GM12801 (cell line): ENCODE results near the gene FLOT1.

Experiments
- TF ChIP-seq, protein P1 (sequence below): IDR thresholded peaks from one replicate; pipeline ENCODE4 v1.5.1; 2011; ENCODE audit warnings: control low read depth; ENCODE audit not compliant: insufficient read length; ENCODE audit errors: extremely low read depth

Gene FLOT1

DNA sequence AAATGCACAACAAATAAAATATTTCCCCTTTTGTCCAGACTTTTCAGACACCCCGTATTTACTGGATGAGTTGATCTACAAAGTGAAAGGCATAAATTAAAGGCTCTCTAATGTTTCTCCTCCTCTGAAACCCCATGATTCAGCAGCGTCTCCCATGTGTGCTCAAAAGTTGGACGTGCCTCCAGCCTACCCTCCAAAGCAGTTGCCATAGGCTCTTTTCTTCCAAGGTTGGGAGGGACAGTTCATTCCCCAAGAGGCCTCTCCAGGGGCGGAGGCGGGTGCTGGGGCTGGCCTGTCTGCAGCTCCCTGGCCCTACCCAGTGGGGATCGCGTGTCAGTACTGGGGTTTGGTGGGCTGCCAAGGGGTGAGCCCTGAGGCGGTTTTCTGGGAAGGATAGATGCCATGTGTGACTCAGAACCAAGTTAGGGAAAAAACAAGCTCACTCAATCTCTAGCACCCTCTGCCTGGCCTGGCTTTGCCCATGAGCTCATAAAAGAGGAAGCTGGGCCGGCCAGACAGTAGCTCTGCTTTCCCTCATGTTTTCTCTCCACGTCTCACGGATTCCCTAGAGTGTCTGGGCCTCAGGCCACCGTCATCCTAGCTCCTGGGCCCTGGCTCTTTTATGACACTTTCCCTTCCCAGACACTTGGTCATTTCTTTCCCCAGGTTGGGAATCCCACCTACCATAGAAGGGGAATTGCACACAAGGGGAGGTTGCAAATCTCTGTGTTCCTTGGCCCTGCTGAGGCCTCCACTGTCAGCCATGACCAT is 9.9 kb upstream of the FLOT1 start:
- TF ChIP-seq, protein P1, sequence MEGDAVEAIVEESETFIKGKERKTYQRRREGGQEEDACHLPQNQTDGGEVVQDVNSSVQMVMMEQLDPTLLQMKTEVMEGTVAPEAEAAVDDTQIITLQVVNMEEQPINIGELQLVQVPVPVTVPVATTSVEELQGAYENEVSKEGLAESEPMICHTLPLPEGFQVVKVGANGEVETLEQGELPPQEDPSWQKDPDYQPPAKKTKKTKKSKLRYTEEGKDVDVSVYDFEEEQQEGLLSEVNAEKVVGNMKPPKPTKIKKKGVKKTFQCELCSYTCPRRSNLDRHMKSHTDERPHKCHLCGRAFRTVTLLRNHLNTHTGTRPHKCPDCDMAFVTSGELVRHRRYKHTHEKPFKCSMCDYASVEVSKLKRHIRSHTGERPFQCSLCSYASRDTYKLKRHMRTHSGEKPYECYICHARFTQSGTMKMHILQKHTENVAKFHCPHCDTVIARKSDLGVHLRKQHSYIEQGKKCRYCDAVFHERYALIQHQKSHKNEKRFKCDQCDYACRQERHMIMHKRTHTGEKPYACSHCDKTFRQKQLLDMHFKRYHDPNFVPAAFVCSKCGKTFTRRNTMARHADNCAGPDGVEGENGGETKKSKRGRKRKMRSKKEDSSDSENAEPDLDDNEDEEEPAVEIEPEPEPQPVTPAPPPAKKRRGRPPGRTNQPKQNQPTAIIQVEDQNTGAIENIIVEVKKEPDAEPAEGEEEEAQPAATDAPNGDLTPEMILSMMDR = no peak

DNA sequence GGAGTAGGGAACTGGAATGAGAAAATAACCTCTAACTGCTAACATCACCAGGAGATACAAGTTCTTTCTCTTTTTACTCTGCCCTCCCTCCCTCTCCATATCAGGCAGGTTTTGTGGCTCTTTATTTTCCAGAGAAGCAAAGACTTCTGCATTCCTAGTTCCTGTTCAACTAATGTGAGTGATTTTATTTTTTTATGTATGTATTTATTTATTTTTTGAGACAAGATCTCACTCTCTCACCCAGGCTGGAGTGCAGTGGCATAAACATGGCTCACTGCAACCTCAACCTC is 7.8 kb upstream of the FLOT1 start:
- TF ChIP-seq, protein P1 = no peak

DNA sequence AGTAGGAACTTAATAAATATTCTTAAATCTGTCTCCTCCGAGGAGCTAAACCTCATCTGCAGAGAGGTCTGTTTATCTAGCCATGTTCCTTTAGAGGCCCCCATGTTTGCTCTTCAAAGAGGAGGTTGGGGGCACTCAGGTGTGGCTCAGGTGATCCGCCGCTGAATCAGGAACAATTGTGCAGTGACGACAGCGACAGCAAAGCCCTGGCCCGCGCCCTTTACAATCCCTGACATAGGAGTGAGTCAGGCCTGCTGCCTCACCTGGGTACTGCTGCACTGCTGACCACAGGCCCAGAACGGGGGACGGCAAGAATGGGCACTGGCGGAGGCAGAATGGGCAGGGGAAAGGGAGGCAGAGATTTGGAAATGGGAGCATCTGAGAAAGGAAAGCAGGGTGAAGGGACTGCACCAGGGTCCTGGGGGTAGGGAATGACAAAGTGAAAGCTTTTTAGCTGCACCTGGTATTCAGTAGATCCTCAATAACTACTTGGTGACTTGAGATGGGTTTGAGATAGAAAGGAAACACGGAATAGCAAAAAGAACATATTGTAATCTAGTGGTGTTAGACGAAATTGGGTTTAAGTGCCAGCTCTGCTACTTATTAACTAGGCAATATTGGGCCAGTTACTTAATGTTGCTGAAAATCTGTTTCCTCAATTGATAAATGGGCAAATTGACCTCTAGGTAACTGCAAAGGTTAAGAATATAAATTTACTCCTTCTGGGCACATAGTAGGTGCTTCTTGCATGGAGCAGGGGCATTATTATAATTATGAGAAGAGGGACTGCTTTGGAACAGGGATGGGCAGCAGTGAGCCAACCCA is 7.3 kb upstream of the FLOT1 start:
- TF ChIP-seq, protein P1 = no peak

DNA sequence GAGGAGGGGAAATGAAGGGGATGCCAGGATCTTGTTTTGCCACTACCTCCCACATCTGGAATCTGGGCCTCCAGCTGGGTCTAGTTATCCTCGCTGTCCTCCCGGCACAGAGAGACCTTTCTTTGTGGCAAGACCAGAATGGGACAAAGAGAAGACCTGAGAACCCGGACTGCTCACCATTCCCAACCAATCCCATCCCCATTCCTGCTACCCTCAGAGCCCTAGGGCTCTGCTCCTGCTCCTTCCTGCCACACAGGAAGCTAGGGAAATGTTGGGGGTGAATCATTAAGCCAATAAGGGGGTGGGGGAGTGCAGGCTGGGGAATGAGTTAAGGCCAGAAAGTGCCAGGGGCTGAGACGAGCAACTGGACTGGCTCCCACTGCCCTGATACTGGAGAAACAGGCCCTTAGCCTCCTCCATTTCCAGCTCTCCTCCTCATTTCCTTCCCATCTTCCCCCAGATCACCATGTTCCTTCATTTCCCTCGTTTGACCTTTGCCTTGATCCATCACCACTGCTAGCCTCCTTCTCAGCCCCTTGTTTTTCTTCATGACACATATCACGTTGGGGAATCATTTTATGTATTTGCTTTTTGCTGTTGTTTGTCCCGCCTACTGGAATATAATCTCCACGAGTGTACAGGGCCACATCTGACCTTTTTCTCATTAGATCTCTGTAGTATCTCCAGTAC is 6.5 kb upstream of the FLOT1 start:
- TF ChIP-seq, protein P1 = no peak

DNA sequence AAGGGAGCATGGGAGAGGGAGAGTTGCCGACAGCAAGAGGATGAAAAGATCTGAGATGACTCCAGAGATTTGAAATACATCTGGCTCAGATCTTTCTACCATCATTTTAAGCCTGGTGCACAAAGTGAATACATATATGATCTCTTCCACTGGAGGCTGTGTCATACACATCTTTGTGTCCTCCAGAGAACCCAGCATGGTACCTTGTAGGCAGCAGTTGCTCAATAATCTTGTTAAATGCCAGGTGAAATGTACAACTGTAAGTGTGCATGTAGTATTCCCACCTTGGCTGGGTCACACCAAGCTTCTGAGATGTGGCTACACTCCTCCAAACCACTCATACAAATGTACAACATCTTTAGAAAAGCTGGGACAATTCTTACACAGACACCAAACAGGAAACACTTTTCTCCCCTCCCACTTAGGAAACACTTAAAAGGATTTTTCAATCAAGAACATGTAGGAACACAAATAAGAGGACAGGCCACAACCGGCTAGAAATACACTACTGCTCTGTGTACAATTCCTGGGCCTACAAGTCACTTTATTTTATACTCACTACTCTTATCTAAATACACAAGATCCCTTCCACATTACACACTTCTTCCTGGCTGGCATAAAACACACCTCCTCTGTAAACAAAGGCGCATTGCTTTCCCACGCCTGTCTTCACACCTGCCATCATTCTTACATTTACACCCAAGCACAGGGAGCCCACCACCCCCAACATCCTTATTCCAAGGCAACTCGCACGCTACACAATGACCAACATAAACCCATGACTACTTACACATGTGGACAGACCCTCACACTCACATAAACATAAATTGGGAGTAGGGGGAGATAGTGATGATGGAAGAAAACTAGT is 5.6 kb upstream of the FLOT1 start:
- TF ChIP-seq, protein P1 = no peak

DNA sequence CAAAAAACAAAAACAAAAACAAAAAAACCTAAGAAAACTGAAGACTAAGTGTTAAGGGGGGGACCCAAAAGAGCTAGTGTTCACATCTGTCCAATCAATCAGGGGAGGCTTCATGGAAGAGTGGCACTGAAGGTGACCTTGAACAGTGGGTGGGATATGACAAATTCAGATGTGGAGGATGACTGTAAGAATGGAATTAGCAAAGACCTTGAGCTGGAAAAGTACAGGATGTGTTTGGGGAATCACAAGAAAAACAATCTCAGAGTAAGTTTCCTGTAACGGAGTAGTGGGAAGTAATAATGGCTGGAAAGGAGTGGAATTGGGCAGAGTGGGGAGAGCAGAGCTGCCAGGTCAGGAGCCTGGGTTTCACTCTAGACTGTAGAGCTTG is 4.8 kb upstream of the FLOT1 start:
- TF ChIP-seq, protein P1 = no peak
